Caco-2 (cell line): ENCODE results near the gene OR52H1. TPM values are rescaled to one million over a fixed set of nuclear protein-coding genes. Genes with fewer than 3 reads are reported as not detected.

Source experiments
- BruUV-seq: library from RNA; stranded (reverse); fragments of 400-500 nt; replicated peaks from 2 replicates; lab custom pipeline; 2021; lab: Mats Ljungman, UMichigan
- CTCF ChIA-PET: fragments of 300-600 bp; sonication (Branson Sonifier 250); formaldehyde crosslinking; loops from one replicate; lab custom pipeline; 2022; ENCODE audit warnings: antibody characterized with exemption; lab: Charles Lee
- POLR2A ChIA-PET: fragments of 300-600 bp; sonication (Branson Sonifier 250); formaldehyde crosslinking; loops from one replicate; lab custom pipeline; 2022; ENCODE audit warnings: antibody characterized with exemption; lab: Charles Lee
- DNase-seq, 2 experiments: peaks; one replicate each; pipeline versions ENCODE4 v3.0.0 to v3.0.0-alpha.2; 2020 to 2022
- H3K27me3 ChIP-seq: replicated peaks from 2 replicates; pipeline ENCODE4 v1.6.0; 2011; ENCODE audit warnings: low read length; ENCODE audit not compliant: control insufficient read depth, insufficient read depth
- H3K36me3 ChIP-seq: 2 replicates; pipeline ENCODE4 v1.5.1; 2011; ENCODE audit warnings: low read length; ENCODE audit not compliant: control insufficient read depth, insufficient read depth
- H3K4me1 ChIP-seq: fragments of 250-450 bp; sonication (Bioruptor Pico); 2 replicates; pipeline ENCODE4 v1.5.1; 2020; ENCODE audit warnings: mild to moderate bottlenecking
- H3K4me3 ChIP-seq: 2 replicates; pipeline ENCODE4 v1.5.1; 2011; ENCODE audit warnings: low read depth, mild to moderate bottlenecking, control low read depth, low read length
- H3K9me3 ChIP-seq: fragments of 250-450 bp; sonication (Bioruptor Pico); 2 replicates; pipeline ENCODE4 v1.5.1; 2020; ENCODE audit warnings: mild to moderate bottlenecking, moderate library complexity
- H3K27ac Mint-ChIP-seq: one replicate; pipeline ENCODE4 v1.8.0; 2022; ENCODE audit warnings: mixed read lengths; ENCODE audit not compliant: unreplicated experiment
- H3K27me3 Mint-ChIP-seq: one replicate; pipeline ENCODE4 v1.8.0; 2022; ENCODE audit warnings: mixed read lengths; ENCODE audit not compliant: insufficient read depth, unreplicated experiment
- H3K36me3 Mint-ChIP-seq: one replicate; pipeline ENCODE4 v1.8.0; 2022; ENCODE audit warnings: mild to moderate bottlenecking, mixed read lengths; ENCODE audit not compliant: insufficient read depth, unreplicated experiment
- H3K4me1 Mint-ChIP-seq: one replicate; pipeline ENCODE4 v1.8.0; 2022; ENCODE audit warnings: low read depth, mixed read lengths; ENCODE audit not compliant: unreplicated experiment
- H3K4me3 Mint-ChIP-seq: one replicate; pipeline ENCODE4 v1.8.0; 2022; ENCODE audit warnings: mild to moderate bottlenecking, moderate library complexity, mixed read lengths; ENCODE audit not compliant: unreplicated experiment
- H3K9me3 Mint-ChIP-seq: one replicate; pipeline ENCODE4 v1.8.0; 2022; ENCODE audit warnings: mixed read lengths; ENCODE audit not compliant: unreplicated experiment
- CTCF ChIP-seq, 2 experiments: fragments of 200-600 bp in 1 of 2; IDR thresholded peaks; 1 replicate in 1 of 2; 2 replicates in 1 of 2; pipeline versions ENCODE4 v1.5.1 to v1.8.0; 2011 to 2022; ENCODE audit warnings: antibody characterized with exemption in 1 of 2, control low read depth in 1 of 2, inconsistent platforms in 1 of 2, low read depth in 1 of 2, low read length in 1 of 2, mild to moderate bottlenecking in 1 of 2, moderate library complexity in 1 of 2; ENCODE audit not compliant: insufficient read depth in 1 of 2, severe bottlenecking in 1 of 2, unreplicated experiment in 1 of 2
- intact Hi-C: fragments of 100-400 bp; cut with micrococcal nuclease; formaldehyde crosslinking; loops from one replicate; pipeline ENCODE4 v1.10.0; 2022; ENCODE audit not compliant: unreplicated experiment
- total RNA-seq: library from RNA; stranded (reverse); gene quantifications from 2 replicates; pipeline ENCODE4 v1.2.3, GENCODE V29; 2022

OR52H1 gene
- total RNA-seq, 1 experiment from 2014 or later, result not detected

- no peak overlapping the region for H3K4me3 ChIP-seq
- H3K4me1 ChIP-seq, result no peaks in the 10 kb centered on the region
- CTCF ChIA-PET, result no interaction called here
- TF ChIP-seq CTCF (IDR thresholded peaks at IDR 0.05; ENCODE audit: insufficient read depth in 1 of 2, low read depth in 1 of 2, low read length in 1 of 2, severe bottlenecking in 1 of 2, unreplicated experiment in 1 of 2), result no peak
- no peaks in the 10 kb centered on the region for H3K27me3 ChIP-seq
- Mint-ChIP-seq H3K36me3 (no peaks in the 10 kb centered on the region), H3K4me3 (no peak overlapping the region), H3K27ac (no peak overlapping the region), H3K4me1 (no peaks in the 10 kb centered on the region), H3K27me3 (peaks cover 8% of the 10 kb centered on the region), H3K9me3 (no peaks in the 10 kb centered on the region)
- intact Hi-C loops, result loop anchor here (10.0 kb wide), 1 partner anchor 353 kb away; the partner anchor contains the start of gene OR51V1
- H3K36me3 ChIP-seq, result no peaks in the 10 kb centered on the region
- no peaks in the 10 kb centered on the region for H3K9me3 ChIP-seq
- DNase-seq, result no peak
- BruUV-seq, result no TSS peak
- POLR2A ChIA-PET, result no interaction called here
Measured at GRCh38 chr11:5557751-5558150, 9.4 kb upstream of the OR52H1 start.

GRCh38 chr11:5556596-5557188, 8.4 kb upstream of the OR52H1 start:
- H3K27ac Mint-ChIP-seq, result no peak overlapping the region
- Histone ChIP-seq H3K27me3 (no peaks in the 10 kb centered on the region), H3K4me3 (no peak overlapping the region), H3K9me3 (no peaks in the 10 kb centered on the region), H3K4me1 (no peaks in the 10 kb centered on the region), H3K36me3 (no peaks in the 10 kb centered on the region)
- POLR2A ChIA-PET, result no interaction called here
- peaks cover 14% of the 10 kb centered on the region for H3K27me3 Mint-ChIP-seq
- no peaks in the 10 kb centered on the region for H3K36me3 Mint-ChIP-seq
- H3K9me3 Mint-ChIP-seq, result no peaks in the 10 kb centered on the region
- intact Hi-C loops, result loop anchor here (10.0 kb wide), 1 partner anchor 352 kb away; the partner anchor contains the start of gene OR51V1
- no TSS peak for BruUV-seq
- CTCF ChIA-PET, result no interaction called here
- TF ChIP-seq CTCF (IDR thresholded peaks at IDR 0.05; ENCODE audit: insufficient read depth in 1 of 2, low read depth in 1 of 2, low read length in 1 of 2, severe bottlenecking in 1 of 2, unreplicated experiment in 1 of 2), result no peak
- H3K4me3 Mint-ChIP-seq, result no peak overlapping the region
- no peaks in the 10 kb centered on the region for H3K4me1 Mint-ChIP-seq
- no peak for DNase-seq

- Mint-ChIP-seq H3K36me3 (no peaks in the 10 kb centered on the region), H3K27ac (no peak overlapping the region), H3K4me3 (no peak overlapping the region), H3K27me3 (peaks cover 14% of the 10 kb centered on the region), H3K4me1 (no peaks in the 10 kb centered on the region), H3K9me3 (no peaks in the 10 kb centered on the region)
- BruUV-seq, result no TSS peak
- Histone ChIP-seq H3K36me3 (no peaks in the 10 kb centered on the region), H3K4me1 (no peaks in the 10 kb centered on the region), H3K4me3 (no peak overlapping the region), H3K27me3 (no peaks in the 10 kb centered on the region), H3K9me3 (no peaks in the 10 kb centered on the region)
- ChIA-PET POLR2A (no interaction called here), CTCF (no interaction called here)
- no peak for TF ChIP-seq CTCF (IDR thresholded peaks at IDR 0.05; ENCODE audit: insufficient read depth in 1 of 2, low read depth in 1 of 2, low read length in 1 of 2, severe bottlenecking in 1 of 2, unreplicated experiment in 1 of 2)
- no peak for DNase-seq
- intact Hi-C loops, result loop anchor here (10.0 kb wide), 1 partner anchor 349 kb away; the partner anchor contains the start of gene OR51V1
Measured at GRCh38 chr11:5553343-5553742, 5.0 kb upstream of the OR52H1 start.
